ENCODE data around the gene SDR39U1.

SDR39U1 gene

DNA sequence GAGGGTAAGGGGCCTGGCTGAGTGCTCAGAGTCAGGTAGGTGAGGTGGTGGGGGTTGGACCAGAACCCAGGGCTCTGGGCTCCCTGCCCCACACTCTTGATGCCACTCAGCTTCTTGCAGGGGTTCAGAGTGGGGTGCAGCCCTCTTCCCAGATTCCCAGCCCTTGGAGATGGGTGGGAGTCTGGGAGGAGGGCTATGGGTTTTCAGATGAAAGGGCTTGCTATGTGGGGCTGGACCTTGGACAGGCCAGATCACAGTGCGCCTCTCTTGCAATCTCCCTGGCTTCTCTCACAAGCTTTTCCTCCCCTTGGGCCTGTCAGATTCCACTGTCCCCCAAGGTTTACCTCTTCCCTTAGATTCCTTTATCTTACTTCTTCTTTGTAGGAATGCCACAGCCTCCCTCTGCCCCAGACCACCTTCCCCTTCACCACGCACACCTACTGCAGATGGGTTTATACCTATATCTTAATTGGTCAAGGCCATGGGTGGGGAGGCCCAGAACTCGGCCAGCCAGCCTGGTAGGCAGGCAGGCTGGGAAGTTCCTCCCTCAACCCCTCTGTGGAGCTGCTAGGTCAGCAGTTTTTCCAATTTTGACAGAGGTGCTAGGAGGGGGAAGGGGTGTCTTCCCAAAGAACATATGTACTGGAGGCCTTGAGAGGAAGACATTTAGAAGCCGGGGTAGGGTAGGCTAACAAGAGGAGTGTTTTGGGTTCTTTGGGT lies 42.4 kb downstream of the SDR39U1 start:
- in situ Hi-C loops (cut with MboI; ENCODE audit: low pct_unique_long_range_greater_than_20kb, low sequenced_read_pairs, unreplicated experiment), result no loop called here
- DNase-seq (ENCODE audit: low spot score), result no peak
- TF ChIP-seq, protein P1, sequence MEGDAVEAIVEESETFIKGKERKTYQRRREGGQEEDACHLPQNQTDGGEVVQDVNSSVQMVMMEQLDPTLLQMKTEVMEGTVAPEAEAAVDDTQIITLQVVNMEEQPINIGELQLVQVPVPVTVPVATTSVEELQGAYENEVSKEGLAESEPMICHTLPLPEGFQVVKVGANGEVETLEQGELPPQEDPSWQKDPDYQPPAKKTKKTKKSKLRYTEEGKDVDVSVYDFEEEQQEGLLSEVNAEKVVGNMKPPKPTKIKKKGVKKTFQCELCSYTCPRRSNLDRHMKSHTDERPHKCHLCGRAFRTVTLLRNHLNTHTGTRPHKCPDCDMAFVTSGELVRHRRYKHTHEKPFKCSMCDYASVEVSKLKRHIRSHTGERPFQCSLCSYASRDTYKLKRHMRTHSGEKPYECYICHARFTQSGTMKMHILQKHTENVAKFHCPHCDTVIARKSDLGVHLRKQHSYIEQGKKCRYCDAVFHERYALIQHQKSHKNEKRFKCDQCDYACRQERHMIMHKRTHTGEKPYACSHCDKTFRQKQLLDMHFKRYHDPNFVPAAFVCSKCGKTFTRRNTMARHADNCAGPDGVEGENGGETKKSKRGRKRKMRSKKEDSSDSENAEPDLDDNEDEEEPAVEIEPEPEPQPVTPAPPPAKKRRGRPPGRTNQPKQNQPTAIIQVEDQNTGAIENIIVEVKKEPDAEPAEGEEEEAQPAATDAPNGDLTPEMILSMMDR (IDR thresholded peaks at IDR 0.05; ENCODE audit: extremely low read depth, insufficient read depth, missing control alignments), result no peak

GRCh38 chr14:24399447-24399822 lies 43.1 kb downstream of the SDR39U1 start:
- no peak for DNase-seq (ENCODE audit: low spot score)
- in situ Hi-C loops (cut with MboI; ENCODE audit: low pct_unique_long_range_greater_than_20kb, low sequenced_read_pairs, unreplicated experiment), result no loop called here
- TF ChIP-seq, protein P1 (IDR thresholded peaks at IDR 0.05; ENCODE audit: extremely low read depth, insufficient read depth, missing control alignments), result no peak

GRCh38 chr14:24398653-24399446 lies 43.7 kb downstream of the SDR39U1 start, which contains the start of gene NYNRIN:
TSS of gene NYNRIN (plus strand) at chr14:24399003. CDS start at chr14:24399247, 244 bp downstream.
- in situ Hi-C loops (cut with MboI; ENCODE audit: low pct_unique_long_range_greater_than_20kb, low sequenced_read_pairs, unreplicated experiment), result no loop called here
- TF ChIP-seq, protein P1 (IDR thresholded peaks at IDR 0.05; ENCODE audit: extremely low read depth, insufficient read depth, missing control alignments), result no peak
- no peak for DNase-seq (ENCODE audit: low spot score)

- no peak for DNase-seq (ENCODE audit: low spot score)
- in situ Hi-C loops (cut with MboI; ENCODE audit: low pct_unique_long_range_greater_than_20kb, low sequenced_read_pairs, unreplicated experiment), result no loop called here
- TF ChIP-seq, protein P1 (IDR thresholded peaks at IDR 0.05; ENCODE audit: extremely low read depth, insufficient read depth, missing control alignments), result no peak
Observed at GRCh38 chr14:24398293-24398652, 44.3 kb downstream of the SDR39U1 start.

GRCh38 chr14:24397639-24398292 lies 44.8 kb downstream of the SDR39U1 start:
- in situ Hi-C loops (cut with MboI; ENCODE audit: low pct_unique_long_range_greater_than_20kb, low sequenced_read_pairs, unreplicated experiment), result no loop called here
- no peak for DNase-seq (ENCODE audit: low spot score)
- TF ChIP-seq, protein P1 (IDR thresholded peaks at IDR 0.05; ENCODE audit: extremely low read depth, insufficient read depth, missing control alignments), result no peak
